ENCODE data around the gene NKX6-2.
"Not testable (repeated sequence)": the region's sequence is repeated elsewhere in the genome, so short reads cannot be mapped to it uniquely, and the experiment has no call there.

NKX6-2 gene

GRCh38 chr10:132752378-132752777 is 33.6 kb downstream of the NKX6-2 start:
- no peak for DNase-seq

GRCh38 chr10:132750936-132751335 is 35.0 kb downstream of the NKX6-2 start:
- no peak for DNase-seq

DNA sequence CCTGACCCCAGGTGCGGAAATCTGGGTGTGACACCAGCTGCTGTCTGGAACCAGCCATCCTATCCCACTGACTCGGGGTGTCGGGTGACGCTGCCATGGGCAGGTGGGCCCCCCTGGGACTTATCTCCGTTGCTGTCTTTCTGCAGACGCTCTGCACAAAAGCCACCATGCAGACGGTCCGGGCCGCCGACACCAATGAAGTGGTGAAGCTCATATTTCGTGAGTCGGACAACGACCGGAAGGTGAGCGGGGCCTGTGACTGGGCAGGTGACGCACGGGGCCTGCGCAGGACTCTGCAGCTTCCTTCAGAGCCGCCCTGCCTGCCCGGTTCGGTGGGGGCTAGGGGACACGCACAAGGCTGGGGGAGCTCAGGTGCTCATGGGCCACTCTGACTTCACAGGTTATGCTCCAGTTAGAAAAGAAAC is 36.6 kb downstream of the NKX6-2 start:
- no peak for DNase-seq

GRCh38 chr10:132748545-132749370 is 37.2 kb downstream of the NKX6-2 start:
- DNase-seq: no peak

DNA sequence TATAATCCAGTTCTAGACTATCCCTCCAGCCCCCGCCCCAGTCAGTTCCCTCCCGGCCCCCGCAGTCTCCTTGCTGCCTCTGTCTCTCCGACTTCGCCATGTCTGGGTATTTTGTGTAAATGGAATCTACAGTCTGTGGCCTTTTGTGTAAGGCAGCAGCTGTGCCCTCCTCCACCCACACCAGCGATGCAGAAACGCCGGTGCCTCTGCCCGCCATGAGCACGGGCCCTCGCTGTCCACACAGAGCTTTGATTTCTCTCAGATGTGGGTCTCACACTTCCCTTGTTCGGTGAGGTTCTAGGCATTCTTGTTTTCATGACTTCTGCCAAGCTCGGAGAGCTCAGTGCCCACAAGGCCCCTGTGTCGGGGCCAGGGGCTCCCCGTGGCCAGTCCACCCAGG is 37.8 kb downstream of the NKX6-2 start:
- no peak for DNase-seq

- DNase-seq: no peak
These were observed 38.9 kb downstream of the NKX6-2 start for GRCh38 chr10:132746801-132747625.

- DNase-seq: no peak
These were observed 39.6 kb downstream of the NKX6-2 start for GRCh38 chr10:132746386-132746785.

- DNase-seq: no peak
These were observed 40.0 kb downstream of the NKX6-2 start for GRCh38 chr10:132745971-132746370.

GRCh38 chr10:132745511-132745910 is 40.4 kb downstream of the NKX6-2 start:
- no peak for DNase-seq

GRCh38 chr10:132744839-132745238 is 41.1 kb downstream of the NKX6-2 start:
- DNase-seq: no peak

GRCh38 chr10:132743925-132744490 is 41.9 kb downstream of the NKX6-2 start:
- DNase-seq: no peak

- DNase-seq: not testable (repeated sequence)
These were observed 42.6 kb downstream of the NKX6-2 start for GRCh38 chr10:132743196-132743924.

DNA sequence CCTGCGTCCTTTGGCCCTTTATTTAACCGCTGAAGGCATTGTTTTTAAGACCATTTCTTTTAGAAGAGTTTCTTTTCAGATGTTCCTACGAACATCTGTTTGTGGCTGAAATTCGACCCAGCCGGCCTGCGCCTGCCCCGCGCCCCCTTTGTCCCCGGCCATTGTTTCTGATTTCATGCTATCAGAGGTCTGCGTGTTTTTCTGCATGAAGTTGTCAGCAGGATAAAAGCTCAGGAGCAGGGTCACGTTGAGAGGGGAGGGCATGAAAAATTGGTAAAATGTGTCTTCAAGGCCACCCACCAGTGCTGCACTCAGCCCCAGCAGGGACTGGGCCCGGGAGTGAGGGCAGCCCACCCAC is 43.1 kb downstream of the NKX6-2 start:
- no peak for DNase-seq

DNA sequence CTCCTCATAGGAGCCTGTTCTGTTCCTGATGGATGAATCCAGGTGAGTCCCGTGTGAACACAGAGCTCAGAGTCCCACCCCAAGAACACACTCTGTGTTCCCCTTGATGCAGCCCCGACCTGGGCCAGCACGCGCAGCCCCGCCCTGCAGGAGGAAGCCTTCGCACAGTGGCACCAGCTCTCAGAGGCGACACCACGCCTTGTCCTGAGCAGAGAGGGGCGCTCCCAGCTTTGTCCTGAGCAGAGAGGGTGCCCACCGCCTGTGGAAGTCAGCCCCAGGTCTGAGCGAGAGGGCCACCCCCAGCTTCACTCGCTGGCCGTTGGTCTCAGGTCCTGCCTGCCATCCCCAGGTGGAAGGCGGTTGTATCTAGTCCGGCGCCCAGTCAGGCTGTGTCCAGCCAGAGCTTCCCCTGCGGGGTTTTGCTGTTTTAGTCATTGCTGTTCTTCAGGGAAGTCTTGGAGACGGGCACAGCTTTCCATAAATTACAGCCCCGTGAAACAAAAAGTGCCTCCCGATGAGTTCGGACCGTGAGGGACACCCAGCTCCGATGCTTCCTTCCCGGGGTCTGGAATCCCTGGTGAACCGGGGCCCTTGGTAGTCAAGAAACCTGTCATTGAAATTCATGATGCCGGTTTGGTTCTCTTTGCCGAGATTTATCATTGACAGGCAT is 43.6 kb downstream of the NKX6-2 start:
- DNase-seq: no peak

DNA sequence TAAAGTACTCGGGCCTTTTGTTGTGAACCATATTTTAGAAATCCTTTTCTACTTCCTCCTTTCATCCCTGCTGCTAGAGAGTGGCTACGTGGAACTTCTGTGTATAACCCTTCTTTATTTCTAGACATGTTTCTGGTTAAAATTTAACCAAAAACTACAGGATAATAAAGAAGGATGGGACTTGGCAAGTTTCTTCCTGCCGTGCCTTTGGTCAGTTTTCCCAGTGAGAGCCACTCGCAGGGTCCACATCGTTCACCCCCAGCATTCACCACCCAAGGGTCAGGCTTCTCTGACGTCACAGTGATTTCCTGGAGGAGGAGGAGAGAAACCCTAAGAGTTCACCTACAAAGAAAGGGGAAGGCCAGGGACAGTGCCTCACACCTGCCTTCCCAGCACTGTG is 45.4 kb downstream of the NKX6-2 start:
- no peak for DNase-seq

- DNase-seq: no peak
These were observed 46.7 kb downstream of the NKX6-2 start for GRCh38 chr10:132739225-132739613.

- DNase-seq: no peak
These were observed 47.3 kb downstream of the NKX6-2 start for GRCh38 chr10:132738454-132739224.

DNA sequence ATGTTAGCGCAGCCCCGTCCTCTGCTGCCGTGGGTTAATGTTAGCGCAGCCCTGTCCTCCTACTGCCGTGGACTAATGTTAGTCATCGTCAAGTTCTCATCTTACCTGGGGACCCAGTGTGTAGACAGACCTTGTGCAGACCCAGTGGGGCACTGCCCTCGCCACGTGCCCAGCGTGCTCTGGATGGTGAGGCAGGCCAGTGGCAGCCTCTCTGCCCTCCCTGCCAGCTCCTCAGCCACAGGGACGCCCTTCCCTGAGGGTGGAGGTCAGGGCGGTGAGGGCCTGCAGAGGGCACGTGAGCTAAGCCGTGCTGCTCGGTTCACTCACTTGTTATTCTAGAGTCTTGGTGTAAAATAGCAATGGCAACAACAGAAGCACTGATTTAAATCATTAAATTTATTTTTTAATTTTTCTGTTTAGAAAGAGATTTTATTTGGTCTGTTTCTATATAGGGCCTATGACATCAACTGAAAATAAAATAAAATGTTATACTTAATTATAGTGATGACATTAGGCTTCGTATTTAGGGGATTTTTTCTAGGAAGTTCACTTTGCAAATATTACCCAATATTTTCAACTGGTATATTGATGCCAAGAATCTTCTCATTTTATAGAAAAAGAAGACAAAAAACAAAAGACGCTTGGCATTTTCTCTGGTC is 48.4 kb downstream of the NKX6-2 start:
- DNase-seq: no peak

- no peak for DNase-seq
These were observed 50.0 kb downstream of the NKX6-2 start for GRCh38 chr10:132735923-132736391.

DNA sequence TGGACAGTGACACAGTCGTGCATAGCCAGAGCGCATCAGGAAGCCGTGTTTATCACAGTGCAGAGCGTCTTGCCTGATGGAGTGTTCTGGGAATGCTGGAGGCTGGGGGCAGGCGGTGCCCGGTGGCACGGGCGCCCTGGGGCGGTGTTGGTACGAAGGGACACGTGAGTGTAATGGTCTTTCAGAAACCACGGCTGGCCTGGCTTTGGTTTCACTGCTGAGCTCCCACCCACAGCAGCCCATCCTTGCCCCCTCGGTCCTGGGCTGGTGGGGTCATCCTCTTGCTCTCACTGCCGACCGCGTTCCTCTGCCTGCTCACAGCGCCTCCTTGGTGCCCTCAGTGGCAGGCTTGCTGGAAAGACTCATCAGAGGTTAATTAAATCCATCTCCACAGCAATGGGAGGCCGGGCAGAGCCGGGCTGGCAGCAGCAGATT is 50.6 kb downstream of the NKX6-2 start:
- DNase-seq: no peak

GRCh38 chr10:132733926-132734325 is 52.0 kb downstream of the NKX6-2 start:
- DNase-seq: no peak
